K562 (cell line): ENCODE measurements around the gene CYRIA. TPM values are rescaled to one million over a fixed set of nuclear protein-coding genes. Genes with fewer than 3 reads are reported as not detected.

Experiments
- BHLHE40 ChIP-seq: IDR thresholded peaks from 2 replicates; pipeline ENCODE4 v1.6.1; 2011; ENCODE audit warnings: low read length, improper control_type of control experiment
- BRD4 ChIP-seq: fragments of 200-600 bp; sonication (generic); IDR thresholded peaks from 2 replicates; pipeline ENCODE4 v1.6.1; 2017; ENCODE audit warnings: inconsistent platforms
- HDAC2 ChIP-seq: fragments of 450-650 bp; IDR thresholded peaks from 2 replicates; pipeline ENCODE4 v1.6.1; 2016; ENCODE audit warnings: mild to moderate bottlenecking
- MXI1 ChIP-seq: IDR thresholded peaks from 2 replicates; pipeline ENCODE4 v1.6.1; 2011; ENCODE audit warnings: low read depth, mild to moderate bottlenecking, improper control_type of control experiment, low read length
- NCOA2 ChIP-seq, 2 experiments: fragments of 450-650 bp; IDR thresholded peaks; 2 replicates each; pipeline ENCODE4 v1.6.1; 2018; ENCODE audit warnings: mild to moderate bottlenecking in 2 of 2, moderate library complexity in 1 of 2; ENCODE audit not compliant: partially characterized antibody in 2 of 2
- PTTG1 ChIP-seq: fragments of 450-650 bp; IDR thresholded peaks from 2 replicates; pipeline ENCODE4 v1.6.1; 2016; ENCODE audit warnings: low read depth, mild to moderate bottlenecking, missing genetic modification characterization, missing compliant biosample characterization
- SMC3 ChIP-seq: conservative IDR thresholded peaks from 2 replicates; pipeline ENCODE4 v1.6.1; 2011; ENCODE audit warnings: low read depth, low read length, improper control_type of control experiment; ENCODE audit not compliant: insufficient read depth
- ZBTB1 ChIP-seq: sonication (generic); formaldehyde crosslinking; IDR thresholded peaks from 2 replicates; pipeline ENCODE4 v1.8.1; 2023; ENCODE audit warnings: missing genetic modification reagents, low read depth, mild to moderate bottlenecking, borderline replicate concordance
- ZFP36 ChIP-seq: fragments of 150-350 bp; IDR thresholded peaks from 2 replicates; pipeline ENCODE4 v1.6.1; 2018; ENCODE audit warnings: low read length, low read depth; ENCODE audit not compliant: partially characterized antibody
- ZNF239 ChIP-seq: fragments of 250-450 bp; sonication (Bioruptor Pico); IDR thresholded peaks from 2 replicates; pipeline ENCODE4 v1.4.0; 2020; ENCODE audit warnings: mild to moderate bottlenecking
- ZNF586 ChIP-seq: fragments of 450-650 bp; formaldehyde crosslinking; conservative IDR thresholded peaks from 2 replicates; pipeline ENCODE4 v1.4.0; 2020; ENCODE audit warnings: mild to moderate bottlenecking, moderate library complexity
- ZNF717 ChIP-seq: fragments of 250-450 bp; sonication (Bioruptor Pico); IDR thresholded peaks from 2 replicates; pipeline ENCODE4 v1.5.0; 2021
- ZNF764 ChIP-seq: fragments of 250-450 bp; sonication (Bioruptor Pico); IDR thresholded peaks from 2 replicates; pipeline ENCODE4 v1.4.0; 2020; ENCODE audit warnings: low read depth, mild to moderate bottlenecking, moderate library complexity
- ZZZ3 ChIP-seq: fragments of 450-650 bp; IDR thresholded peaks from 2 replicates; pipeline ENCODE4 v1.6.1; 2016; ENCODE audit warnings: antibody characterized with exemption, mild to moderate bottlenecking, moderate library complexity
- polyA plus RNA-seq, 8 experiments: library from polyadenylated mRNA; depleted of rRNA in 4 of 8; stranded (reverse) in 5 of 8; unstranded in 3 of 8; fragments of >200 nt; fragmentation: Nextera tagmentation in 2 of 8; fragmentation: Illumina TruSeq in 1 of 8; extraction: Ambion mirVana in 2 of 8; extraction: Trizol in 1 of 8; gene quantifications; 2 replicates each; pipeline versions ENCODE4 v1.2.1 to v1.2.3, GENCODE V29; 2011 to 2014; ENCODE audit warnings: inconsistent platforms in 1 of 8, missing spikeins in 1 of 8
- total RNA-seq, 7 experiments: library from RNA; depleted of rRNA in 6 of 7; stranded (reverse); fragments of >200 nt in 6 of 7; fragmentation: Illumina TruSeq in 2 of 7; extraction: Trizol in 2 of 7; gene quantifications; 2 replicates each; pipeline versions ENCODE4 v1.2.1 to v1.2.3, GENCODE V29; 2011 to 2021; ENCODE audit warnings: low replicate concordance in 1 of 7
- TF ChIP-seq, protein P1 (sequence below), 3 experiments: IDR thresholded peaks in 2 of 3; conservative IDR thresholded peaks in 1 of 3; 2 replicates each; pipeline ENCODE4 v1.5.1; 2011 to 2012; ENCODE audit warnings: low read length in 3 of 3, mild to moderate bottlenecking in 3 of 3, control low read depth in 2 of 3, improper control_type of control experiment in 1 of 3, inconsistent platforms in 1 of 3, low read depth in 1 of 3, mixed read lengths in 1 of 3, moderate library complexity in 1 of 3; ENCODE audit not compliant: insufficient read depth in 2 of 3
- TF ChIP-seq, protein P2 (sequence below): sonication (generic); IDR thresholded peaks from 2 replicates; pipeline ENCODE4 v1.6.1; 2016
- TF ChIP-seq, protein P3 (sequence below): fragments of 450-650 bp; IDR thresholded peaks from 2 replicates; pipeline ENCODE4 v1.6.1; 2014; ENCODE audit warnings: low read depth, mild to moderate bottlenecking, moderate library complexity, borderline replicate concordance
- TF ChIP-seq, protein P4 (sequence below), 2 experiments: IDR thresholded peaks; 2 replicates each; pipeline ENCODE4 v1.6.1; 2012; ENCODE audit warnings: improper control_type of control experiment in 2 of 2, low read depth in 2 of 2, low read length in 2 of 2, borderline replicate concordance in 1 of 2
- TF ChIP-seq, protein P5 (sequence below), 2 experiments: fragments of 450-650 bp in 1 of 2; sonication (generic) in 1 of 2; formaldehyde crosslinking in 1 of 2; IDR thresholded peaks in 1 of 2; conservative IDR thresholded peaks in 1 of 2; 2 replicates each; pipeline versions ENCODE4 v1.6.1 to v1.8.1; 2016 to 2023; ENCODE audit warnings: mild to moderate bottlenecking in 2 of 2, moderate library complexity in 2 of 2, inconsistent platforms in 1 of 2, missing genetic modification reagents in 1 of 2

CYRIA gene
- total and polyA plus RNA-seq, 9 of the 15 experiments (the other 6 are each of a cell fraction or from before 2014, with no cell fraction given) = 0.84 to 5.6 (median 3.0) TPM

DNA sequence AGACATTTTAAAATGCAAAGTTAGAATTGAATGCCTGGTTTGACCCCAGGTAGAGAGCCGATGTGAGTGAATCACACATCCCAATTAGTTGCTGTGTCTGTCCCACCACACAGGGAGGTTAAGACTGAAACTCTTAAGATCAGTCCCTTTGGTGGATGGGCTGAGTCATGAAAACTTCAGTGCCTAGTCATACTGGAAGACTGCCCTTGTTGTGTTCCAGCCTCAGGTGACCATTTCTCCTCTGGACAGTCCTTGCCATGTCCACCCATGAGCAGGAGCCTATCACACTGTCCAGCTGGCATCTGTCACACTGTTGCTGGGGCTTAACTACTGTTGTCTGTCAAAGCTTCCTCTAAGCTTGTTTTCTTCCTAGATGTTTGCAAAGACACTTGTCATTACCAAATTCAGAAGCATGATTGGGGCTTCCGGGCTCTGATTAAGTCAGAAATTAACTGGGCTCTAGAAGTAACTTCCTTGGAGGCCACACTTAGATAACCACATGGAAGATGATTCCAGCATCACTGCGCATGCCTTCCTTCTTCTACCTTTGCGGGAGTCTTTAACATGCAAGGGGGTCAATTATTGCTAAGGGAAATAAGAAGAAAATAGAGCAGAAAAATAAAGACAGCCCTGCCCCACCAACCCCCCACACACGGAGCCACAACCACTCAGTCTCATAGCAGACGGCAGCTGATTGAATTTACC is 21.3 kb downstream of the CYRIA start (continued):
- TF ChIP-seq ZNF717 (no peak), ZNF239 (CRISPR knock-in tag) (no peak), HDAC2 (no peak), PTTG1 (no peak), SMC3 (no peak), ZNF764 (CRISPR knock-in tag) (no peak), ZFP36 (no peak), BRD4 (no peak), ZNF586 (CRISPR knock-in tag) (no peak), BHLHE40 (peak; percentile 50; the same call in 1 of the 2 replicates), ZZZ3 (no peak), MXI1 (no peak), ZBTB1 (no peak), NCOA2 (IDR thresholded peaks at IDR 0.05; ENCODE audit: partially characterized antibody in 2 of 2) (no peak)
- TF ChIP-seq, protein P1, sequence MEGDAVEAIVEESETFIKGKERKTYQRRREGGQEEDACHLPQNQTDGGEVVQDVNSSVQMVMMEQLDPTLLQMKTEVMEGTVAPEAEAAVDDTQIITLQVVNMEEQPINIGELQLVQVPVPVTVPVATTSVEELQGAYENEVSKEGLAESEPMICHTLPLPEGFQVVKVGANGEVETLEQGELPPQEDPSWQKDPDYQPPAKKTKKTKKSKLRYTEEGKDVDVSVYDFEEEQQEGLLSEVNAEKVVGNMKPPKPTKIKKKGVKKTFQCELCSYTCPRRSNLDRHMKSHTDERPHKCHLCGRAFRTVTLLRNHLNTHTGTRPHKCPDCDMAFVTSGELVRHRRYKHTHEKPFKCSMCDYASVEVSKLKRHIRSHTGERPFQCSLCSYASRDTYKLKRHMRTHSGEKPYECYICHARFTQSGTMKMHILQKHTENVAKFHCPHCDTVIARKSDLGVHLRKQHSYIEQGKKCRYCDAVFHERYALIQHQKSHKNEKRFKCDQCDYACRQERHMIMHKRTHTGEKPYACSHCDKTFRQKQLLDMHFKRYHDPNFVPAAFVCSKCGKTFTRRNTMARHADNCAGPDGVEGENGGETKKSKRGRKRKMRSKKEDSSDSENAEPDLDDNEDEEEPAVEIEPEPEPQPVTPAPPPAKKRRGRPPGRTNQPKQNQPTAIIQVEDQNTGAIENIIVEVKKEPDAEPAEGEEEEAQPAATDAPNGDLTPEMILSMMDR (IDR thresholded peaks at IDR 0.05 in 2 of 3, conservative IDR thresholded peaks at IDR 0.05 in 1 of 3; ENCODE audit: insufficient read depth in 2 of 3, low read depth in 1 of 3, low read length in 3 of 3) = no peak
- TF ChIP-seq, protein P2, sequence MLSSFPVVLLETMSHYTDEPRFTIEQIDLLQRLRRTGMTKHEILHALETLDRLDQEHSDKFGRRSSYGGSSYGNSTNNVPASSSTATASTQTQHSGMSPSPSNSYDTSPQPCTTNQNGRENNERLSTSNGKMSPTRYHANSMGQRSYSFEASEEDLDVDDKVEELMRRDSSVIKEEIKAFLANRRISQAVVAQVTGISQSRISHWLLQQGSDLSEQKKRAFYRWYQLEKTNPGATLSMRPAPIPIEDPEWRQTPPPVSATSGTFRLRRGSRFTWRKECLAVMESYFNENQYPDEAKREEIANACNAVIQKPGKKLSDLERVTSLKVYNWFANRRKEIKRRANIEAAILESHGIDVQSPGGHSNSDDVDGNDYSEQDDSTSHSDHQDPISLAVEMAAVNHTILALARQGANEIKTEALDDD = peak; percentile 48
- TF ChIP-seq, protein P3, sequence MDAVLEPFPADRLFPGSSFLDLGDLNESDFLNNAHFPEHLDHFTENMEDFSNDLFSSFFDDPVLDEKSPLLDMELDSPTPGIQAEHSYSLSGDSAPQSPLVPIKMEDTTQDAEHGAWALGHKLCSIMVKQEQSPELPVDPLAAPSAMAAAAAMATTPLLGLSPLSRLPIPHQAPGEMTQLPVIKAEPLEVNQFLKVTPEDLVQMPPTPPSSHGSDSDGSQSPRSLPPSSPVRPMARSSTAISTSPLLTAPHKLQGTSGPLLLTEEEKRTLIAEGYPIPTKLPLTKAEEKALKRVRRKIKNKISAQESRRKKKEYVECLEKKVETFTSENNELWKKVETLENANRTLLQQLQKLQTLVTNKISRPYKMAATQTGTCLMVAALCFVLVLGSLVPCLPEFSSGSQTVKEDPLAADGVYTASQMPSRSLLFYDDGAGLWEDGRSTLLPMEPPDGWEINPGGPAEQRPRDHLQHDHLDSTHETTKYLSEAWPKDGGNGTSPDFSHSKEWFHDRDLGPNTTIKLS = no peak
- TF ChIP-seq, protein P4, sequence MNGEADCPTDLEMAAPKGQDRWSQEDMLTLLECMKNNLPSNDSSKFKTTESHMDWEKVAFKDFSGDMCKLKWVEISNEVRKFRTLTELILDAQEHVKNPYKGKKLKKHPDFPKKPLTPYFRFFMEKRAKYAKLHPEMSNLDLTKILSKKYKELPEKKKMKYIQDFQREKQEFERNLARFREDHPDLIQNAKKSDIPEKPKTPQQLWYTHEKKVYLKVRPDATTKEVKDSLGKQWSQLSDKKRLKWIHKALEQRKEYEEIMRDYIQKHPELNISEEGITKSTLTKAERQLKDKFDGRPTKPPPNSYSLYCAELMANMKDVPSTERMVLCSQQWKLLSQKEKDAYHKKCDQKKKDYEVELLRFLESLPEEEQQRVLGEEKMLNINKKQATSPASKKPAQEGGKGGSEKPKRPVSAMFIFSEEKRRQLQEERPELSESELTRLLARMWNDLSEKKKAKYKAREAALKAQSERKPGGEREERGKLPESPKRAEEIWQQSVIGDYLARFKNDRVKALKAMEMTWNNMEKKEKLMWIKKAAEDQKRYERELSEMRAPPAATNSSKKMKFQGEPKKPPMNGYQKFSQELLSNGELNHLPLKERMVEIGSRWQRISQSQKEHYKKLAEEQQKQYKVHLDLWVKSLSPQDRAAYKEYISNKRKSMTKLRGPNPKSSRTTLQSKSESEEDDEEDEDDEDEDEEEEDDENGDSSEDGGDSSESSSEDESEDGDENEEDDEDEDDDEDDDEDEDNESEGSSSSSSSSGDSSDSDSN (IDR thresholded peaks at IDR 0.05; ENCODE audit: borderline replicate concordance in 1 of 2, low read depth in 2 of 2, low read length in 2 of 2) = no peak
- TF ChIP-seq, protein P5, sequence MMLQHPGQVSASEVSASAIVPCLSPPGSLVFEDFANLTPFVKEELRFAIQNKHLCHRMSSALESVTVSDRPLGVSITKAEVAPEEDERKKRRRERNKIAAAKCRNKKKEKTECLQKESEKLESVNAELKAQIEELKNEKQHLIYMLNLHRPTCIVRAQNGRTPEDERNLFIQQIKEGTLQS (IDR thresholded peaks at IDR 0.05) = peak; percentile 28; the same call in 1 of the 2 replicates
- TF ChIP-seq, protein P5 (CRISPR knock-in tag; conservative IDR thresholded peaks at IDR 0.05) = no peak
